Adrenal gland (tissue), 12 donors: ENCODE results near the gene ERMARD. TPM values are rescaled to one million over a fixed set of nuclear protein-coding genes. Genes with fewer than 3 reads are reported as not detected.
A peak's percentile ranks its signal among the peaks of the same experiment; 100 is the strongest.

Source experiments
- DNase-seq, 7 donors: peaks; one replicate each; pipeline ENCODE4 v3.0.0-alpha.2; 2019 to 2020
- H3K27ac ChIP-seq, 5 donors: fragments of 200-600 bp; sonication (generic) in 4 of 5; 1 replicate in 3 of 5; 2 replicates in 2 of 5; pipeline versions ENCODE4 v1.5.1 to v1.8.0; 2016 to 2020; ENCODE audit warnings: mild to moderate bottlenecking in 1 of 5
- H3K27me3 ChIP-seq: fragments of 200-600 bp; 2 replicates; pipeline ENCODE4 v1.8.0; 2021
- H3K36me3 ChIP-seq, 2 donors: fragments of 200-600 bp; replicated peaks in 1 of 2; 1 replicate in 1 of 2; 2 replicates in 1 of 2; pipeline versions ENCODE4 v1.5.1 to v1.8.0; 2018 to 2022
- H3K4me1 ChIP-seq, 2 donors: fragments of 200-600 bp; replicated peaks in 1 of 2; 1 replicate in 1 of 2; 2 replicates in 1 of 2; pipeline versions ENCODE4 v1.5.1 to v1.8.0; 2018 to 2021
- H3K4me3 ChIP-seq, 4 donors: fragments of 200-600 bp; sonication (generic) in 3 of 4; one replicate each; pipeline ENCODE4 v1.5.1; 2016 to 2018
- H3K9me3 ChIP-seq, 3 donors: fragments of 200-600 bp; sonication (generic) in 1 of 3; replicated peaks in 1 of 3; 1 replicate in 2 of 3; 2 replicates in 1 of 3; pipeline versions ENCODE4 v1.5.1 to v1.8.0; 2016 to 2021
- CTCF ChIP-seq, 6 experiments: fragments of 450-650 bp in 4 of 6; fragments of 200-600 bp in 2 of 6; sonication (generic) in 1 of 6; IDR thresholded peaks; 1 replicate in 5 of 6; 2 replicates in 1 of 6; pipeline versions ENCODE4 v1.5.1 to v1.8.0; 2016 to 2021; ENCODE audit warnings: antibody characterized with exemption in 6 of 6, mild to moderate bottlenecking in 2 of 6, moderate library complexity in 1 of 6
- POLR2A ChIP-seq, 2 donors: fragments of 450-650 bp; IDR thresholded peaks; one replicate each; pipeline ENCODE4 v1.6.1; 2017; ENCODE audit warnings: antibody characterized with exemption in 2 of 2, mild to moderate bottlenecking in 2 of 2, moderate library complexity in 1 of 2
- WGBS, 4 donors: extraction: QIAGEN DNeasy Blood & Tissue Kit in 2 of 4; methylation state at CpG; one replicate each; pipeline versions ENCODE4 v1.1.5 to v1.1.7; 2013 to 2017; 5-methylcytosine and 5-hydroxymethylcytosine counted together
- intact Hi-C, 2 donors: fragments of 100-400 bp; cut with DNase I; formaldehyde crosslinking; loops; one replicate each; pipeline versions ENCODE4 v1.14.1 to v1.15.0; 2022 to 2023
- polyA plus RNA-seq, 3 donors: library from polyadenylated mRNA; stranded (reverse); fragments of 200-250 nt in 2 of 3; fragments of 350-450 nt in 1 of 3; fragmentation: Illumina TruSeq in 1 of 3; extraction: RNeasy Lipid Tissue Mini Kit (QIAGEN cat#74804) in 1 of 3; gene quantifications; one replicate each; pipeline ENCODE4 v1.2.3, GENCODE V29; 2013 to 2014
- total RNA-seq, 9 donors: library from RNA; depleted of rRNA in 4 of 9; stranded (reverse); fragments of >200 nt in 4 of 9; fragments of 120-200 nt in 1 of 9; fragmentation: NEBNext Ultra II Directional in 1 of 9; extraction: Animal tissue kit (Norgen Biotek cat#: 25700) in 1 of 9; gene quantifications; one replicate each; pipeline versions ENCODE4 v1.1.0 to v1.2.4, GENCODE V29; 2013 to 2023
- donor health status: healthy with polysubstance abuse.
- donor health status: Bipolar disorder and iron deficiency.
- donor health status: DM: yes; HTN: yes; CAD: no.
- donor health status: DM: no; HTN: no; CAD: no.
- donor health status: DM: no; HTN: no; CAD: no.
- donor health status: DM: yes; HTN: yes; CAD: no.

Gene ERMARD
- total and polyA plus RNA-seq, 12 donors = 10.1 to 296 (median 31.8) TPM

- no peaks in the 10 kb centered on the region for H3K9me3 ChIP-seq
- no peak overlapping the region for H3K4me3 ChIP-seq
- no peaks in the 10 kb centered on the region for H3K27me3 ChIP-seq
- no peak overlapping the region for H3K27ac ChIP-seq
- 69 to 81% (median 75%) methylated on average over 4 of the region's 4 CpGs for WGBS, 4 donors
- no peaks in the 10 kb centered on the region for H3K36me3 ChIP-seq
- H3K4me1 ChIP-seq = peaks cover 4 to 7% of the 10 kb centered on the region in 2 donors
- no peak for TF ChIP-seq CTCF (IDR thresholded peaks at IDR 0.05)
- TF ChIP-seq POLR2A (IDR thresholded peaks at IDR 0.05) = no peak
- peak in 2 of 7 donors; percentile 12 to 15 for DNase-seq
- intact Hi-C loops = loop anchor here (5.0 to 10.0 kb wide), 2 partner anchors 693 to 705 kb away; no protein-coding TSS in a partner anchor
Observed at GRCh38 chr6:169829786-169830185, 78.4 kb downstream of the ERMARD start.

GRCh38 chr6:169830876-169831275 is 79.5 kb downstream of the ERMARD start:
- H3K4me3 ChIP-seq = no peak overlapping the region
- no peak overlapping the region for H3K27ac ChIP-seq
- H3K4me1 ChIP-seq = peaks cover 4 to 7% of the 10 kb centered on the region in 2 donors
- WGBS, 4 donors = 73 to 80% (median 79%) methylated on average over 8 to 12 of the region's 12 CpGs
- no peaks in the 10 kb centered on the region for H3K9me3 ChIP-seq
- no peaks in the 10 kb centered on the region for H3K27me3 ChIP-seq
- TF ChIP-seq CTCF (IDR thresholded peaks at IDR 0.05) (no peak), POLR2A (IDR thresholded peaks at IDR 0.05) (no peak)
- DNase-seq = peak in 1 of 7 donors; percentile 13
- intact Hi-C loops = loop anchor here in 1 of 2 donors (10.0 kb wide), 1 partner anchor 704 kb away; no protein-coding TSS in a partner anchor
- H3K36me3 ChIP-seq = no peaks in the 10 kb centered on the region

Other genes starting within 250 kb of the ERMARD start
- gene WDR27, start 49.6 kb upstream of the ERMARD start, total RNA-seq = 10 to 100 TPM in 7 of 9 donors, 1 to 10 TPM in 2; 9.5 to 66.7 (median 27.1) TPM
- gene WDR27, start 49.6 kb upstream of the ERMARD start, polyA plus RNA-seq = 10 to 100 TPM in 2 of 3 donors, 1 to 10 TPM in 1; 6.0 to 56.8 (median 46.6) TPM
- gene C6orf120, start 49.5 kb upstream of the ERMARD start, total RNA-seq = 10 to 100 TPM; 22.5 to 59.9 (median 44.5) TPM
- gene C6orf120, start 49.5 kb upstream of the ERMARD start, polyA plus RNA-seq = 10 to 100 TPM in 1 of 3 donors, 1 to 10 TPM in 2; 5.0 to 28.4 (median 5.6) TPM
- gene PHF10, start 27.1 kb upstream of the ERMARD start, total RNA-seq = 100 to 1,000 TPM in 2 of 9 donors, 10 to 100 TPM in 7; 36.6 to 119 (median 52.6) TPM
- gene PHF10, start 27.1 kb upstream of the ERMARD start, polyA plus RNA-seq = 100 to 1,000 TPM in 1 of 3 donors, 10 to 100 TPM in 2; 52.9 to 121 (median 90.7) TPM
- gene DYNLT2, start 50 bp upstream of the ERMARD start, total RNA-seq = 1 to 10 TPM in 7 of 9 donors, under 1 TPM in 2; 0.14 to 4.6 (median 1.5) TPM
- gene DYNLT2, start 50 bp upstream of the ERMARD start, polyA plus RNA-seq = 1 to 10 TPM; 1.7 to 3.8 (median 2.3) TPM